OCI-LY7 (cell line): ENCODE data around the gene NR5A2. TPM values are rescaled to one million over a fixed set of nuclear protein-coding genes. Genes with fewer than 3 reads are reported as not detected.
A peak's percentile ranks its signal among the peaks of the same experiment; 100 is the strongest.

ENCODE experiments used
- BruUV-seq: library from RNA; stranded (reverse); fragments of 400-500 nt; replicated peaks from 2 replicates; lab custom pipeline; 2021; lab: Mats Ljungman, UMichigan
- CTCF ChIA-PET: fragments of 300-600 bp; sonication (Branson Sonifier 250); formaldehyde crosslinking; loops from one replicate; lab custom pipeline; 2022; ENCODE audit warnings: antibody characterized with exemption; ENCODE audit not compliant: unreplicated experiment; lab: Charles Lee
- POLR2A ChIA-PET: fragments of 300-600 bp; sonication (Branson Sonifier 250); formaldehyde crosslinking; loops from one replicate; lab custom pipeline; 2022; ENCODE audit warnings: antibody characterized with exemption; lab: Charles Lee
- DNase-seq: peaks from one replicate; pipeline ENCODE4 v3.0.0-alpha.2; 2015; ENCODE audit warnings: low spot score
- H2AFZ ChIP-seq: fragments of 200-600 bp; sonication (generic), shearing (Covaris generic); 2 replicates; pipeline ENCODE4 v1.6.1; 2014; ENCODE audit warnings: mild to moderate bottlenecking, antibody characterized with exemption, low read length, moderate library complexity
- H3K27ac ChIP-seq: fragments of 200-600 bp; sonication (generic); 2 replicates; pipeline ENCODE4 v1.5.1; 2014; ENCODE audit warnings: mixed run types, low read depth, mild to moderate bottlenecking, moderate library complexity, low read length, inconsistent platforms; ENCODE audit not compliant: poor library complexity, severe bottlenecking
- H3K36me3 ChIP-seq: fragments of 200-600 bp; sonication (generic); 2 replicates; pipeline ENCODE4 v1.6.1; 2014; ENCODE audit warnings: mild to moderate bottlenecking, antibody characterized with exemption, low read length, moderate library complexity, mixed read lengths; ENCODE audit not compliant: insufficient read depth
- H3K4me1 ChIP-seq: fragments of 200-600 bp; sonication (generic); 2 replicates; pipeline ENCODE4 v1.5.1; 2014; ENCODE audit warnings: mild to moderate bottlenecking, low read length; ENCODE audit not compliant: insufficient read depth, poor library complexity, severe bottlenecking
- H3K4me2 ChIP-seq: fragments of 200-600 bp; sonication (generic); 2 replicates; pipeline ENCODE4 v1.6.1; 2014; ENCODE audit warnings: mild to moderate bottlenecking, low read length
- H3K4me3 ChIP-seq: fragments of 200-600 bp; sonication (generic); 2 replicates; pipeline ENCODE4 v1.5.1; 2014; ENCODE audit warnings: mild to moderate bottlenecking, low read depth, low read length; ENCODE audit not compliant: poor library complexity, severe bottlenecking
- H3K79me2 ChIP-seq: fragments of 200-600 bp; sonication (generic); 2 replicates; pipeline ENCODE4 v1.6.1; 2016; ENCODE audit warnings: low read depth, mild to moderate bottlenecking, low read length, moderate library complexity, mixed read lengths; ENCODE audit not compliant: insufficient read depth
- H3K9me2 ChIP-seq: fragments of 200-600 bp; sonication (generic); 2 replicates; pipeline ENCODE4 v1.6.1; 2016; ENCODE audit warnings: mild to moderate bottlenecking, low read length, mixed read lengths; ENCODE audit not compliant: insufficient read depth
- H3K9me3 ChIP-seq: fragments of 200-600 bp; sonication (generic); 2 replicates; pipeline ENCODE4 v1.6.1; 2014; ENCODE audit warnings: mild to moderate bottlenecking, mixed run types, low read length, mixed read lengths
- H4K20me1 ChIP-seq: fragments of 200-600 bp; sonication (generic); 2 replicates; pipeline ENCODE4 v1.6.1; 2014; ENCODE audit warnings: mild to moderate bottlenecking, antibody characterized with exemption, low read length, moderate library complexity, mixed read lengths; ENCODE audit not compliant: insufficient read depth
- CTCF ChIP-seq: fragments of 200-600 bp; sonication (generic); conservative IDR thresholded peaks from 2 replicates; pipeline ENCODE4 v1.5.1; 2014; ENCODE audit warnings: mild to moderate bottlenecking, antibody characterized with exemption, low read length, moderate library complexity, mixed read lengths
- EZH2phosphoT487 ChIP-seq: fragments of 200-600 bp; sonication (generic); IDR thresholded peaks from 2 replicates; pipeline ENCODE4 v1.6.1; 2018; ENCODE audit warnings: low read depth, borderline replicate concordance, mild to moderate bottlenecking, mixed run types, antibody characterized with exemption, low read length, moderate library complexity, mixed read lengths
- intact Hi-C: fragments of 100-400 bp; cut with micrococcal nuclease; formaldehyde crosslinking; loops from one replicate; pipeline ENCODE4 v1.10.0; 2022; ENCODE audit not compliant: unreplicated experiment
- total RNA-seq, 2 experiments: library from RNA; depleted of rRNA in 1 of 2; stranded (reverse); fragments of >200 nt in 1 of 2; shearing (Covaris generic) in 1 of 2; gene quantifications; 2 replicates each; pipeline ENCODE4 v1.2.3, GENCODE V29; 2014 to 2022

The NR5A2 gene
- total RNA-seq, 2 experiments from 2014 or later = 2.3 to 3.9 TPM

- no peaks in the 10 kb centered on the region for H3K9me2 ChIP-seq
- CTCF ChIA-PET = interaction anchor here (0.6 kb wide), 1 partner anchor 15 kb away, joined by 4 read pairs; no protein-coding TSS in a partner anchor
Observed at GRCh38 chr1:200128081-200128480, 100.6 kb downstream of the NR5A2 start.

GRCh38 chr1:200128944-200129879, 101.7 kb downstream of the NR5A2 start:
- H3K36me3 ChIP-seq = no peaks in the 10 kb centered on the region
- TF ChIP-seq EZH2phosphoT487 (no peak), CTCF (no peak)
- intact Hi-C loops = no loop called here
- CTCF ChIA-PET = no interaction called here
- H3K9me2 ChIP-seq = no peaks in the 10 kb centered on the region
- peaks cover 7% of the 10 kb centered on the region for H3K4me1 ChIP-seq
- no peaks in the 10 kb centered on the region for H3K9me3 ChIP-seq
- no peak for DNase-seq
- no peak overlapping the region for H3K27ac ChIP-seq
- peak overlapping the region; percentile 52; the same call in 1 of the 2 replicates for H2AFZ ChIP-seq
- POLR2A ChIA-PET = interaction anchor here (0.9 to 1.7 kb wide), 3 partner anchors 12 to 17 kb away, joined by 3 to 4 read pairs (median 3); no protein-coding TSS in a partner anchor
- H3K4me3 ChIP-seq = no peak overlapping the region
- no peaks in the 10 kb centered on the region for H4K20me1 ChIP-seq
- H3K79me2 ChIP-seq = no peaks in the 10 kb centered on the region
- BruUV-seq = no TSS peak
- no peak overlapping the region for H3K4me2 ChIP-seq

More at GRCh38 chr1:200128081-200128480, 100.6 kb downstream of the NR5A2 start:
- no peak overlapping the region for H2AFZ ChIP-seq
- no peaks in the 10 kb centered on the region for H3K36me3 ChIP-seq
- DNase-seq = no peak
- H3K4me1 ChIP-seq = peaks cover 7% of the 10 kb centered on the region
- H3K4me2 ChIP-seq = no peak overlapping the region
- no peaks in the 10 kb centered on the region for H3K79me2 ChIP-seq
- no TSS peak for BruUV-seq
- H3K9me3 ChIP-seq = no peaks in the 10 kb centered on the region
- no peaks in the 10 kb centered on the region for H4K20me1 ChIP-seq
- TF ChIP-seq CTCF = no peak
- no peak for TF ChIP-seq EZH2phosphoT487
- intact Hi-C loops = no loop called here
- no peak overlapping the region for H3K27ac ChIP-seq
- POLR2A ChIA-PET = interaction anchor here (0.6 to 1.7 kb wide), 4 partner anchors 11 to 462 kb away, joined by 3 to 4 read pairs (median 3); no protein-coding TSS in a partner anchor
- no peak overlapping the region for H3K4me3 ChIP-seq
